ENCODE data around the gene DECR2. TPM values are rescaled to one million over a fixed set of nuclear protein-coding genes. Genes with fewer than 3 reads are reported as not detected.
"Not testable (repeated sequence)": the region's sequence is repeated elsewhere in the genome, so short reads cannot be mapped to it uniquely, and the experiment has no call there.

The DECR2 gene
- polyA plus RNA-seq, 1 donor from 2014 or later, result 7.2 TPM

- Mint-ChIP-seq H3K9me3 (no peaks in the 10 kb centered on the region), H3K4me3 (peak overlapping the region; percentile 52 to 97 (median 88)), H3K27ac (peak overlapping the region; percentile 63 to 99 (median 95))
These were observed 2.9 kb upstream of the DECR2 start for GRCh38 chr16:398561-399339.

GRCh38 chr16:399340-400019, 2.2 kb upstream of the DECR2 start:
- peak overlapping the region; percentile 35 to 97 (median 68) for H3K4me3 Mint-ChIP-seq
- H3K9me3 Mint-ChIP-seq, result no peaks in the 10 kb centered on the region
- peaks cover 2% of the 10 kb centered on the region for H3K36me3 Mint-ChIP-seq
- H3K27me3 Mint-ChIP-seq, result no peaks in the 10 kb centered on the region
- H3K27ac Mint-ChIP-seq, result peak overlapping the region; percentile 95 to 99 (median 98)
- peaks cover 12 to 21% (median 18%) of the 10 kb centered on the region in 3 donors for H3K4me1 Mint-ChIP-seq

More at GRCh38 chr16:398561-399339, 2.9 kb upstream of the DECR2 start:
- Mint-ChIP-seq H3K4me1 (peaks cover 12 to 21% (median 18%) of the 10 kb centered on the region in 3 donors), H3K36me3 (peaks cover 2% of the 10 kb centered on the region), H3K27me3 (no peaks in the 10 kb centered on the region)

GRCh38 chr16:400061-400591, 1.6 kb upstream of the DECR2 start:
- Mint-ChIP-seq H3K27ac (peak overlapping the region; percentile 95 to 99 (median 98)), H3K4me3 (peak overlapping the region; percentile 94 to 97 (median 97)), H3K27me3 (no peaks in the 10 kb centered on the region), H3K9me3 (no peaks in the 10 kb centered on the region), H3K36me3 (peaks cover 2% of the 10 kb centered on the region), H3K4me1 (peaks cover 12 to 20% (median 17%) of the 10 kb centered on the region in 3 donors)

GRCh38 chr16:404971-405486, 3.3 kb downstream of the DECR2 start:
- Mint-ChIP-seq H3K27ac (peak overlapping the region in 1 of 3 donors; percentile 67), H3K36me3 (no peaks in the 10 kb centered on the region), H3K4me3 (peak overlapping the region in 1 of 4 donors; percentile 55), H3K9me3 (no peaks in the 10 kb centered on the region), H3K27me3 (no peaks in the 10 kb centered on the region), H3K4me1 (peaks cover 0 to 6% (median 6%) of the 10 kb centered on the region in 3 donors)

GRCh38 chr16:405548-406506, 4.1 kb downstream of the DECR2 start:
- Mint-ChIP-seq H3K4me3 (peak overlapping the region in 1 of 4 donors; percentile 55), H3K27me3 (no peaks in the 10 kb centered on the region), H3K9me3 (no peaks in the 10 kb centered on the region), H3K27ac (no peak overlapping the region), H3K36me3 (no peaks in the 10 kb centered on the region), H3K4me1 (no peaks in the 10 kb centered on the region)

- H3K27ac Mint-ChIP-seq, result no peak overlapping the region
- no peaks in the 10 kb centered on the region for H3K36me3 Mint-ChIP-seq
- H3K4me1 Mint-ChIP-seq, result no peaks in the 10 kb centered on the region
- no peaks in the 10 kb centered on the region for H3K9me3 Mint-ChIP-seq
- H3K4me3 Mint-ChIP-seq, result no peak overlapping the region
- H3K27me3 Mint-ChIP-seq, result no peaks in the 10 kb centered on the region
These were observed 5.6 kb downstream of the DECR2 start for GRCh38 chr16:407253-407652.

GRCh38 chr16:410516-411178, 9.0 kb downstream of the DECR2 start:
- no peak overlapping the region for H3K27ac Mint-ChIP-seq
- H3K4me1 Mint-ChIP-seq, result no peaks in the 10 kb centered on the region
- H3K27me3 Mint-ChIP-seq, result no peaks in the 10 kb centered on the region
- H3K4me3 Mint-ChIP-seq, result no peak overlapping the region
- H3K36me3 Mint-ChIP-seq, result no peaks in the 10 kb centered on the region
- no peaks in the 10 kb centered on the region for H3K9me3 Mint-ChIP-seq

- H3K9me3 Mint-ChIP-seq, result no peaks in the 10 kb centered on the region
- no peak overlapping the region for H3K27ac Mint-ChIP-seq
- no peaks in the 10 kb centered on the region for H3K4me1 Mint-ChIP-seq
- H3K4me3 Mint-ChIP-seq, result no peak overlapping the region
- H3K27me3 Mint-ChIP-seq, result no peaks in the 10 kb centered on the region
- no peaks in the 10 kb centered on the region for H3K36me3 Mint-ChIP-seq
These were observed 10.0 kb downstream of the DECR2 start for GRCh38 chr16:411576-412265.

GRCh38 chr16:414395-415169, 12.9 kb downstream of the DECR2 start:
- no peak overlapping the region for H3K4me3 Mint-ChIP-seq
- no peaks in the 10 kb centered on the region for H3K36me3 Mint-ChIP-seq
- H3K4me1 Mint-ChIP-seq, result no peaks in the 10 kb centered on the region
- no peaks in the 10 kb centered on the region for H3K9me3 Mint-ChIP-seq
- no peaks in the 10 kb centered on the region for H3K27me3 Mint-ChIP-seq
- H3K27ac Mint-ChIP-seq, result no peak overlapping the region

GRCh38 chr16:415170-415498, 13.4 kb downstream of the DECR2 start:
- H3K4me3 Mint-ChIP-seq, H3K27ac Mint-ChIP-seq, H3K27me3 Mint-ChIP-seq, H3K9me3 Mint-ChIP-seq, H3K36me3 Mint-ChIP-seq, H3K4me1 Mint-ChIP-seq: not testable (repeated sequence)

GRCh38 chr16:422179-422578, 20.5 kb downstream of the DECR2 start:
- H3K9me3 Mint-ChIP-seq, H3K36me3 Mint-ChIP-seq, H3K27ac Mint-ChIP-seq: not testable (repeated sequence)
- peaks cover 8 to 11% (median 8%) of the 10 kb centered on the region in 3 donors for H3K4me1 Mint-ChIP-seq
- H3K27me3 Mint-ChIP-seq, result peaks cover 15% of the 10 kb centered on the region
- H3K4me3 Mint-ChIP-seq, result peak overlapping the region in 1 of 4 donors; percentile 55

GRCh38 chr16:424033-424622, 22.4 kb downstream of the DECR2 start:
- peaks cover 16 to 23% (median 21%) of the 10 kb centered on the region in 3 donors for H3K4me1 Mint-ChIP-seq
- peaks cover 0 to 2% (median 0%) of the 10 kb centered on the region in 3 donors for H3K9me3 Mint-ChIP-seq
- peak overlapping the region; percentile 76 to 98 (median 92) for H3K4me3 Mint-ChIP-seq
- peaks cover 15% of the 10 kb centered on the region for H3K27me3 Mint-ChIP-seq
- H3K36me3 Mint-ChIP-seq, result peaks cover 7% of the 10 kb centered on the region
- peak overlapping the region in 1 of 3 donors; percentile 92 for H3K27ac Mint-ChIP-seq

Data from IgD-negative memory B cell (primary cell).